A673 (cell line): ENCODE data around the gene CDH18. TPM values are rescaled to one million over a fixed set of nuclear protein-coding genes. Genes with fewer than 3 reads are reported as not detected.

Experiments used
- BruUV-seq: library from RNA; stranded (reverse); fragments of 400-500 nt; replicated peaks from 2 replicates; lab custom pipeline; 2021; lab: Mats Ljungman, UMichigan
- CTCF ChIA-PET: fragments of 300-600 bp; sonication (Branson Sonifier 250); formaldehyde crosslinking; loops from one replicate; lab custom pipeline; 2022; ENCODE audit warnings: antibody characterized with exemption; lab: Charles Lee
- POLR2A ChIA-PET: fragments of 300-600 bp; sonication (Branson Sonifier 250); formaldehyde crosslinking; loops from one replicate; lab custom pipeline; 2022; ENCODE audit warnings: antibody characterized with exemption; ENCODE audit not compliant: low non-redundant PET; lab: Charles Lee
- DNase-seq: peaks from one replicate; pipeline ENCODE4 v3.0.0-alpha.2; 2015; ENCODE audit warnings: low spot score
- H3K27ac ChIP-seq: fragments of 200-600 bp; sonication (generic); 2 replicates; pipeline ENCODE4 v1.5.1; 2016; ENCODE audit warnings: mixed run types, low read depth, mild to moderate bottlenecking, mixed read lengths, antibody characterized with exemption, low read length; ENCODE audit not compliant: poor library complexity, severe bottlenecking
- H3K27me3 ChIP-seq: fragments of 200-600 bp; sonication (generic); replicated peaks from 2 replicates; pipeline ENCODE4 v1.6.1; 2017; ENCODE audit warnings: mixed run types, low read depth, mild to moderate bottlenecking, mixed read lengths, antibody characterized with exemption, low read length; ENCODE audit not compliant: insufficient read depth, poor library complexity
- H3K36me3 ChIP-seq: fragments of 200-600 bp; sonication (generic); 2 replicates; pipeline ENCODE4 v1.6.1; 2016; ENCODE audit warnings: mixed run types, mild to moderate bottlenecking, mixed read lengths, antibody characterized with exemption, low read length; ENCODE audit not compliant: insufficient read depth, poor library complexity, severe bottlenecking
- H3K4me1 ChIP-seq: fragments of 200-600 bp; sonication (generic); 2 replicates; pipeline ENCODE4 v1.6.1; 2017; ENCODE audit warnings: mixed run types, mild to moderate bottlenecking, mixed read lengths, antibody characterized with exemption, low read length; ENCODE audit not compliant: insufficient read depth, poor library complexity, severe bottlenecking
- H3K4me3 ChIP-seq: fragments of 200-600 bp; sonication (generic); 2 replicates; pipeline ENCODE4 v1.5.1; 2016; ENCODE audit warnings: low read depth, mixed run types, mild to moderate bottlenecking, mixed read lengths, low read length; ENCODE audit not compliant: poor library complexity, severe bottlenecking
- H3K9me3 ChIP-seq: fragments of 200-600 bp; sonication (generic); 2 replicates; pipeline ENCODE4 v1.6.1; 2016; ENCODE audit warnings: mixed run types, low read depth, mild to moderate bottlenecking, mixed read lengths, antibody characterized with exemption, low read length; ENCODE audit not compliant: poor library complexity, severe bottlenecking
- EZH2 ChIP-seq: fragments of 200-600 bp; sonication (generic); IDR thresholded peaks from 2 replicates; pipeline ENCODE4 v1.6.1; 2017; ENCODE audit warnings: borderline replicate concordance, low read depth, mild to moderate bottlenecking, mixed read lengths, antibody characterized with exemption, low read length; ENCODE audit not compliant: poor library complexity, severe bottlenecking
- intact Hi-C: fragments of 100-400 bp; cut with micrococcal nuclease; formaldehyde crosslinking; loops from one replicate; pipeline ENCODE4 v1.10.0; 2022; ENCODE audit not compliant: unreplicated experiment
- total RNA-seq: library from RNA; stranded (reverse); gene quantifications from 2 replicates; pipeline ENCODE4 v1.2.3, GENCODE V29; 2021
- TF ChIP-seq, protein P1 (sequence below): fragments of 300-800, 200-600 bp; sonication (generic); conservative IDR thresholded peaks from 2 replicates; pipeline ENCODE4 v1.5.1; 2017; ENCODE audit warnings: low read depth, mild to moderate bottlenecking, antibody characterized with exemption, low read length, moderate library complexity, mixed read lengths

CDH18 gene
- total RNA-seq, 1 experiment from 2014 or later, result not detected

- POLR2A ChIA-PET, result no interaction called here
- intact Hi-C loops, result no loop called here
Observed at GRCh38 chr5:19479562-19479961, 508.4 kb downstream of the CDH18 start.

DNA sequence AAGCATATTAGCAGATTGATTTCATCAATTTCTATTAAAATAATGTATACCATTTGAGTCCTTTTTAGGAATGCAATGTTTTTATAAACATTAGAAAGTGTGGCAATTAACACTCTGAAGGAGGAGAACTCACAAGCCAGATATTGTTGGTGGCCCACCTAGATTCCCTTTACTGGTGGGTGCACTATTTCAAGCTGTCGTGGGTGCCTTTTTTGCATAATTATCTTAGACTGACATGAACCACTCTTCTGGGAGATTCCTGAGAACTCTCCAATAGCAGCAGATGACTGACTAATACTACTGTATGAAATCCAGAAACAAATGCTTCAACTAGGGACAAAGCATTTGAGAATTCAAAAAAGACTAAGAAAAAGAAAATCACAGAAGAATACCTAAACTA lies 526.0 kb downstream of the CDH18 start:
- DNase-seq, result no peak
- no TSS peak for BruUV-seq
- Histone ChIP-seq H3K36me3 (no peaks in the 10 kb centered on the region), H3K27ac (no peak overlapping the region), H3K27me3 (no peaks in the 10 kb centered on the region), H3K4me1 (no peaks in the 10 kb centered on the region), H3K9me3 (peaks cover 6% of the 10 kb centered on the region), H3K4me3 (no peak overlapping the region)
- TF ChIP-seq, protein P1, sequence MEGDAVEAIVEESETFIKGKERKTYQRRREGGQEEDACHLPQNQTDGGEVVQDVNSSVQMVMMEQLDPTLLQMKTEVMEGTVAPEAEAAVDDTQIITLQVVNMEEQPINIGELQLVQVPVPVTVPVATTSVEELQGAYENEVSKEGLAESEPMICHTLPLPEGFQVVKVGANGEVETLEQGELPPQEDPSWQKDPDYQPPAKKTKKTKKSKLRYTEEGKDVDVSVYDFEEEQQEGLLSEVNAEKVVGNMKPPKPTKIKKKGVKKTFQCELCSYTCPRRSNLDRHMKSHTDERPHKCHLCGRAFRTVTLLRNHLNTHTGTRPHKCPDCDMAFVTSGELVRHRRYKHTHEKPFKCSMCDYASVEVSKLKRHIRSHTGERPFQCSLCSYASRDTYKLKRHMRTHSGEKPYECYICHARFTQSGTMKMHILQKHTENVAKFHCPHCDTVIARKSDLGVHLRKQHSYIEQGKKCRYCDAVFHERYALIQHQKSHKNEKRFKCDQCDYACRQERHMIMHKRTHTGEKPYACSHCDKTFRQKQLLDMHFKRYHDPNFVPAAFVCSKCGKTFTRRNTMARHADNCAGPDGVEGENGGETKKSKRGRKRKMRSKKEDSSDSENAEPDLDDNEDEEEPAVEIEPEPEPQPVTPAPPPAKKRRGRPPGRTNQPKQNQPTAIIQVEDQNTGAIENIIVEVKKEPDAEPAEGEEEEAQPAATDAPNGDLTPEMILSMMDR, result no peak
- no peak for TF ChIP-seq EZH2
- ChIA-PET CTCF (no interaction called here), POLR2A (interaction anchor here (0.6 kb wide), 1 partner anchor 850 kb away, joined by 6 read pairs; no protein-coding TSS in a partner anchor)
- intact Hi-C loops, result no loop called here

More at GRCh38 chr5:19479562-19479961, 508.4 kb downstream of the CDH18 start:
- Histone ChIP-seq H3K4me1 (no peaks in the 10 kb centered on the region), H3K27ac (no peak overlapping the region), H3K4me3 (no peak overlapping the region), H3K9me3 (no peaks in the 10 kb centered on the region), H3K36me3 (no peaks in the 10 kb centered on the region), H3K27me3 (no peaks in the 10 kb centered on the region)
- no peak for TF ChIP-seq EZH2
- TF ChIP-seq, protein P1, result no peak
- DNase-seq, result no peak
- BruUV-seq, result no TSS peak
- CTCF ChIA-PET, result no interaction called here

DNA sequence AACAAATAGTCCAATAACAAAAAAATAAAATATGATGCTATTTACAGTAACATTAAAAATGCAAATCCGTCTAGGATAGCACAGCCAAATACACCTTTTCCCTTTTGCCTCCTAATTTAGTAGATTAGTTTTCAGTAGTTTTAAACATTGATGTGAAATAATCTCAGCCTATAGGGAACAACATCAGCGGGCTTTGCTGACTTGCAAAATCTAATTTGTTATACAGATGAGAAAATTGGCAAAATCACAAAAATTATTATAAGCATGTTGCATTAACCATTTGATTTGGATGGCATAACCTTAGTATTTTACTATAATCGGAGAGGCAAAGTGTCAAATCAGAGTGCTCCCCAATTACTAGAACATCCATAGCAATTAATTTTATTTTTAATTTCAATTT lies 563.5 kb downstream of the CDH18 start:
- ChIA-PET POLR2A (no interaction called here), CTCF (no interaction called here)
- H3K27me3 ChIP-seq, result no peaks in the 10 kb centered on the region
- no peak overlapping the region for H3K27ac ChIP-seq
- TF ChIP-seq EZH2, result no peak
- TF ChIP-seq, protein P1, result no peak
- no TSS peak for BruUV-seq
- H3K4me3 ChIP-seq, result no peak overlapping the region
- no peak for DNase-seq
- H3K9me3 ChIP-seq, result no peaks in the 10 kb centered on the region
- intact Hi-C loops, result no loop called here
- no peaks in the 10 kb centered on the region for H3K4me1 ChIP-seq
- no peaks in the 10 kb centered on the region for H3K36me3 ChIP-seq
